Inferior parietal cortex (tissue), 1 donor: Measurements from ENCODE around the gene ACMSD.

ENCODE experiments used
- DNase-seq: peaks from one replicate; pipeline ENCODE4 v3.0.0-alpha.2; 2016; ENCODE audit errors: extremely low spot score

ACMSD gene

DNA sequence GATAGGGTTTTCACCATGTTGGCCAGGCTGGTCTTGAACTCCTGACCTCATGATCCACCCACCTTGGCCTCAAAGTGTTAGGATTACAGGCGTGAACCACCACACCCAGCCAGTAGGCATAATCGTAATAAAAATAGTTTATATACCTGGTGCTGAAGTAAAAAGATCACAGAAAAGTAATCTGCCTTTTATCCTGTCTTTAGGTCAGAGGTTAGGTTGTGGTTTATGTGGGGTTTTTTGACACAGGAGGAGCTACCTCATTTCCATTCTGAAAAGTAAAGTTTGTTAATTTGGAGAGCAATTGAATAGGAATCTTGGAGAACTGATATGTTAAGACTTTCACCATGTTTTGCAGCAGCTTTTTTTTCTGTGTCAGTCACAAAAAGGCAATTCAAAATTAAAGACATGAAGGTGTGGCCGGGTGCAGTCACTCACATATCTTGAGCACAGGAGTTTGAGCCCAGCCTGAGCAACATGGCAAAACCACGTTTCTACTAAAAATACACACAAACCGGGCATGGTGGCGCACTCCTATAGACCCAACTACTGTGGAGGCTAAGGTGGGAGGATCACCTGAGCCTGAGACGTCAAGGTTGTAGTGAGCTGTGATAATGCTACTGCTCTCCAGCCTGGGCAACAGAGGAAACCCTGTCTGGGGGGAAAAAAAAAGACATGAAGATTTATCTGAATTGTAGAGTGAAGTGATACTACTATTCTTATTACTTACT is 111.7 kb downstream of the ACMSD start:
- no peak for DNase-seq

DNA sequence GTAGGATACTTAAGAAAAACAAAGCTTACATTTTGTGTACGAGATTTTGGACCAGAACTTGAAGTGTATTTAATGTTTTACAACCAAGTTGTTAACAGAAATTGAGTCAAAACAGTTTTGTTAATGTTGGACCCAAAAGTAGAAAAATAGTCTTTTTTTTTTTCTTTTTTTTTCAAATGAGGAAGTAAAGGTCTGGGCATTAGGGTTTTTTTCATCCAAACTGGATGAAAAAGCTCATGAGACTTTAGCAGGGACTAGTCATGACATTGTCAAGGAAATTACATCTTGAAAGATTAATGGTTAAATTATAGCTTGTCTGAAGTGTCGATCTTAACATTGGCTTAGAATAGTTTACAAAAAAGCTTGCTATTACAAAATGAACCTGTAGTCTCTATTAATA is 112.5 kb downstream of the ACMSD start:
- no peak for DNase-seq
